Measurements from ENCODE around the gene ADAMTSL3.
"Not testable (repeated sequence)": the region's sequence is repeated elsewhere in the genome, so short reads cannot be mapped to it uniquely, and the experiment has no call there.

Gene ADAMTSL3

DNA sequence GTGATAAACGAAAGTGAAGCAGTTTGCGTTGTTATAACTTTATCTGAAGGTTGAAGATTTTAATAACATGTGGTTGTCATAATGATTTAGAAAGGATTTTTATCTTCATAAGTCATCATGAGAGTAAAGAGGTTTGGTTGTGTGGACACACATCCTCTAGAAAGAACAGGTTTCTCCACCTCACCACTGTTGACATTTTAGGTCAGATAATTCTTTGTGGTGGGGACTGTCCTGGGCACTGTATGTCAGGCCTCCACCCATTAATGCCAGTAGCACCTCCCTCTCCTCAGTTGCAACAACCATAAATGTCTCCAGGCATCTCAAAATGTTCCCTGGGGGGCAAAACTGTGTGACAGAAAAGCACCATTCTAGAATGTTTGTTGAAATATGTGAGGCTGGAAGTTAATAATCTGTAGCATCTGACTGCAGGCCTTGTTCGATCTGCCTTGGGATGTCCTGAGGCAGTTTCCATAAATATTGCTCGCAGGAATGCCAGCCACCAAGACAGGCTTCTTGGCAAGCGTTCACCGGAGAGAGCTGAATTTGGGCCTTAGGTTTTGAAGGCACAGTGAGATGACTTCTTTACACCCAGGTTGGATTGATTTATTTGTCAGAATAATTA is 100.1 kb downstream of the ADAMTSL3 start:
- DNase-seq (ENCODE audit: low spot score), result no peak

DNA sequence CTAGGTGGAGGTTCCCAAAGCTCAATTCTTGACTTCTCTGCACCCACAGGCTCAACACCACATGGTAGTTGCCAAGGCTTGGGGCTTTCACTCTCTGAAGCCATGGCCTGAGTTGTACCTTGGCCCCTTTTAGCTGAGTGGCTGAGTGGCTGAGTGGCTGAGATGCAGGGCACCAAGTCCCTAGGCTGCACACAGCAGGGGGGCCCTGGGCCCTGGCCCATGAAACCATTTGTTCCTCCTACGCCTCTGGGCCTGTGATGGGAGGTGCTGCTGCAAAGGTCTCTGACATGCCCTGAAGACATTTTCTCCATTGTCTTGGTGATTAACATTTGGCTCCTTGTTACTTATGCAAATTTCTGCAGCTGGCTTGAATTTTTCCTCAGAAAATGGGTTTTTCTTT is 103.4 kb downstream of the ADAMTSL3 start:
- not testable (repeated sequence) for DNase-seq (ENCODE audit: low spot score)

DNA sequence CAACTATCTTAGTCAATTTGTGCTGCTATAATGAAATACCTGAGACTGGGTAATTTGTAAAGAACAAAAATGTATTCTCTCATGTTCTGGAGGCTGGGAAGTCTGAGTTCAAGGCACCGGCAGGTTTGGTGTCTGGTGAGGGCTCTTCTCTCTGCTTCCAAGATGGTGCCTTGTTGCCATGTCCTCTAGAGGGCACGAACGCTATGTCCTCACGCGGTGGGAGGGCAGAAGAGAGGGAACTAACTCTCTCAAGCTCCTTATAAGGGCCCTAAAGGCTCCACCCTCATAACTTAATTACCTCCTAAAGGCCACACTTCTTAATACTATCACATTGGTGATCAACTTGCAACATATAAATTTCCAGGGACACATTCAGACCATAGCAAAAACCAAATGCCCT is 108.4 kb downstream of the ADAMTSL3 start:
- DNase-seq (ENCODE audit: low spot score), result no peak

- DNase-seq (ENCODE audit: low spot score), result no peak
Observed at GRCh38 chr15:83764201-83764838, 110.4 kb downstream of the ADAMTSL3 start.

GRCh38 chr15:83766339-83766738 is 112.4 kb downstream of the ADAMTSL3 start:
- DNase-seq (ENCODE audit: low spot score), result no peak

DNA sequence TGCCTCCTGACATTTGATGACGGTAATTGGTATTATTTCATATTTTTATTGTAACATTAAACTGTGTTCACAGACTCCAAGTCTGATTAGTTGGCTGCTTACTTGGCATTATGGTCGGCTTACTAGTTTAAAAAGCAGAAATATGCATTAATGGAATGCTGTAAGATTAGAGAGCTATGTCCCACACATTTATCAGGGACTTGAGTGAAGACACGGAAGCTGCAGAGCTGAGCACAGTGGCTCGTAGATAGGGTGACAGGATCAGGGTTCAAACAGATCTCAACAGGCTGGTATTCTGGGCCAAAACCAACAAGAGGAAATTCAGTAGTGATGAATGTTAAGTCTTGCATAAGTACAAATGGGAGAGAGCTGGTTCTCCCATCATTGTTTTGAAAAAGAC is 113.8 kb downstream of the ADAMTSL3 start:
- no peak for DNase-seq (ENCODE audit: low spot score)

DNA sequence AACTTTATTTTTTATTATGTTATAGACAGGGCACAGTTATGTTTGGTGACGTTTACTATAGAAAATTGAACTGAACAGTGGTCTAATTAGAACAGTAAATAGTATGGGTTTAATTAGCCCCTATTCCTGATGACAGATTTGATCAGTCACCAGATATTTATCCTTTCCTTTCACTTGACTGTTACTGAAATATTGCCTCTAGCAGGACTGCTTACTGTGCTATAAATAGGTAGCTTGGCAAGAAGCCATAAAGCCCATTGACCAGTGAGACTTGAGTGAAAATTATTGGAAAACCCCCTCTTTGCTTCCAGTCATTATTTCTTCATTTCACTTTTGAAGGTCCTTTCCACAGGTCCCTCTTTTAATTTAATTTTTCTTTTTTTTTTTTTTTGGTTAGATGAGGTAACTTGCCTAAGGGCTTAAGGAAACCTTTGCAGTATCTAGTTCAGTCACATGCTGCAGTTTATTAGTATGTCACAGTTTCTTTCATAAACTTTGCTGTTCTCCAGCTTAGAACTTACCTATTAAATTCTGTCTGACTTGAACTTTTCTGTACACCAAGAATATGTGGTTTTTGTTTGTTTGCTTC is 115.6 kb downstream of the ADAMTSL3 start:
- no peak for DNase-seq (ENCODE audit: low spot score)

GRCh38 chr15:83775738-83776137 is 121.8 kb downstream of the ADAMTSL3 start:
- DNase-seq (ENCODE audit: low spot score), result no peak

- no peak for DNase-seq (ENCODE audit: low spot score)
Observed at GRCh38 chr15:83776986-83777385, 123.1 kb downstream of the ADAMTSL3 start.

DNA sequence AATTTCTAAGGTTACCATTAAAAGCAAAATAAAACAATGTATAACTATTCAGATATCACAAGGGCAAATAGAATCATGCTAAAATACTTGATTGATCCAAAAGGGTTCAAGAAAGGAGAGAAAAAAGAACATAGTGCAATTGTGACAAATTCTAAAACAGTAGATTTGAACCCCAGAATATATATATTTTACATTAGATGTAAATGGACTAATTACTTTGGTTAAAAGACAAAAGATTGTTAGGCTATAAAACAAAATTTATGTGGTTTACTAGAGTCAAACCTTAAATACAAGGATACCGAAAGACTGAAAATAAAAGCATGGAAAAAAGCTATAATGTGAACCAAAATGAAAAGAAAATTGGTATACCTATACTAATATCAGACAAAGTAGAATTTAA is 129.3 kb downstream of the ADAMTSL3 start:
- no peak for DNase-seq (ENCODE audit: low spot score)

DNA sequence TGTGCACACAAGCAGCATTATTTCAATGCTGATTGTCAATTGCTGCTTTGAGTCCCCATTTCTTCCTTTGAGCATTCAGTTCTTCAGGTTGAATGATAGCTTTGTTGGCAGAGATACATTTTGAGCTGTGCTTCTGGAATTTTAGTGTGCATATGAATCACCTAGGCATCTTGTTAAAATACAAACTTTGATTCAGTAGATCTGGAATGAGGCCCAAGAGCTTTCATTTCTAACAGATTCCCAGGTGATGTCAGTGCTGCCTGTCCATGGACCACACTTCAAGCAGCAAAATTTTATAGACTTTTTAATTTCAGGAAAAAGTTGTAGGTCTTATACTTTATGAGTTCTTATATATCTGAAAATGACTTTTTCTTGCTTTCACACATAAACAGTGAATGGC is 131.1 kb downstream of the ADAMTSL3 start:
- DNase-seq (ENCODE audit: low spot score), result no peak

- no peak for DNase-seq (ENCODE audit: low spot score)
Observed at GRCh38 chr15:83786336-83786735, 132.4 kb downstream of the ADAMTSL3 start.

GRCh38 chr15:83793069-83793468 is 139.1 kb downstream of the ADAMTSL3 start:
- DNase-seq (ENCODE audit: low spot score), result no peak

DNA sequence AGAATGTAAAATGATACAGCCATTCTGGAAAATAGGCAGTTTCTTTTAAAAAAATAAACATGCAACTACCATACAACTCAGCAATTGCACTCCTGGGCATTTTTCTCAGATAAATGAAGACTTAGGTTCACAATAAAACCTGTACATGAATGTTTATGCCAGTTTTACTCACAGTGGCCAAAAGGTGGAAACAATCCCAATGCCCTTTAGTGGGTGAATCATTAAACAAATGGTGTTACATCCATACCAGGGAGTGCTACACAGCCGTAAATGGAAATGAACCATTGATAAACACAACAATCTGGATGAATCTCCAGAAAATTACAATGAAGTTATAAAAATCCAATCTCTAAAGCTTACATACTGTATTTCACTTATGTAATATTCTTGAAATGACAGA is 140.3 kb downstream of the ADAMTSL3 start:
- DNase-seq (ENCODE audit: low spot score), result no peak

GRCh38 chr15:83809345-83809744 is 155.4 kb downstream of the ADAMTSL3 start:
- DNase-seq (ENCODE audit: low spot score), result no peak

DNA sequence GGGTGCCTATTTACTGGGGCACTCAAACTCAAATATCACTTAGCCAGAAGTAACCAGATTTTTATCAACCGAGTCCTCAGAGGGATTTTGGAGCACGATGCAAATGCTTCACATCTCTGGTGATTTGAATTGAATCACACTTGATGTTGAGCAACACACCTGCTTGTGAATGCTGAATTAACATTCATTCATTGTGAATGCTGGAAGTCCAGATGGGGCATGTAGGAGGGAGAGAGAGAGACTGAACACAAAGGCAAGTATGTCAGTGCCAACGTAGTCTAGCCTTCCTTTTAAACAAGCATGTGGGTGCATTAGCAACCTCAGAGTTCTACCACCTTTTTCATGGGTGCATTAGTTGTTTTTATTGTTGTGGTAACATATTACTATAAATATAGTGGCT is 156.2 kb downstream of the ADAMTSL3 start:
- DNase-seq (ENCODE audit: low spot score), result no peak

DNA sequence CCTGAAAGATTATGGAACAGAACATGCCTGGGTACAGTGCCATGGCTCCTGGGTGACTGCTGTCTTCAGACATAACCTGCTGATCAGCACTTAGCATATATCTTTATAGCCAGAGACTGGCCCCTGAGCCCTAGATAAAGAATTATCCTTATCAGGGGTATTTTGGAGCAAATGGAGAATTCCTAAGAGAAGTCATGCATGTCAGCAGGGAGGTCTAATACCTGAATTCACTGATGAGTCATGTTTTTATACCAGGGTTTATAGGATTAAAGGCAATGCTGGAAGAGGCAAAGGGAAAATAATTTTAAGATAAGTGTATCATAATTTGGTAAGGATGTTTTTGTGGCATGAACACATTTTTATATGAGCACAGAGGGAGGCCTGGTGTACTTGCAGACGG is 159.8 kb downstream of the ADAMTSL3 start:
- DNase-seq (ENCODE audit: low spot score), result no peak

DNA sequence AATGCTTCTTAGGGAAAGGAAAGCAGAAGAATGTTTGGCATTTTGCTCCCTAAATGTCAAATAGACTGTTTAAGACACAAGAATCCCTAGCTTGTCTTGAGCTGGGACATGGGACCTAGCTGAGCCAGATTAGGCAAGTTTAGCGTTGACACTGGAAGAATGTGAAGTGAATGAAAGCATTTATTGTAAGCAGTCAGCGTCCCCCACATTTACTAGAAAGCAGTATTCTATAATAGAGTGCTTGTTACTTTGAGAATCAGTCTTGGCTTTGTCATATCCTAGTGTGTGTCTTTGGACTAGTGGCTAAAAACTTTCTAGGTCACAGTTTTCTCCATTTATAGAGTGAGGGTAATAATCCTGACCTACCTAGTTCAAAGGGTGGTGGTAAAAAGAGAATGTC is 161.6 kb downstream of the ADAMTSL3 start:
- no peak for DNase-seq (ENCODE audit: low spot score)

DNA sequence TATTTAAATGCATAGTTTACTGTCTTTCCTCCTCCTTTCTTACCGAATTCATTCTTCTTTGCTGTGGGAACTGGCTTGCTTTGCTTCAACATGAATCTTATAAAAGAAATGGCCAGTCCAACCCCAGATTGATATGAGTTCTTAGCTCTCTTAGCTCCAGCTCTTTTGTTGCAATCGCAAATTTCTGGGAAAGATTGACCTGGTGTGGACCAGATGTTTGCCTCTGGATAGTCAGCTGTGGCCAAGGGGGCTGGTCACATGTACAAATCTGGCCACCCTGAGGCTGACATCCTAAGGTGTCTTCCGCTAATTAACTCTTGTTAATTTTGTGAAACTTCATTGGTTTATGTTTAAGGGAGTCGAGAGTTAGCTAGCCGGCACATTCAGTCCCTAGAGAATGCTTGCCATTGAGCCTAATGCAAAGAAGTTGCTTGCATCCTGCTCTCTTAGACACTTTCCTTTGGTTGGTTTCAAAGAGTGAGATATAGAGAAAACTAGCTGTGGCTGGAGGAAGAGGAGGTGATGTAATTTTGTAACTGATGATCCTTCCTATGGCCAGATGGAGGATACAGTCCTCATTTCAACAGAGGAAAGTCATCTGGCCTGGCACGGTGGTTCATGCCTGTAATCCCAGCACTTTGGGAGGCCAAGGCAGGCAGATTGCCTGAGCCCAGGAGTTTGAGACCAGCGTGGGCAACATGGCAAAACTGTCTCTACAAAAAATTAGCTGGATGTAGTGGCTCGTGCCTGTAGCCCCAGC is 162.4 kb downstream of the ADAMTSL3 start:
- no peak for DNase-seq (ENCODE audit: low spot score)

GRCh38 chr15:83818591-83818990 is 164.7 kb downstream of the ADAMTSL3 start:
- DNase-seq (ENCODE audit: low spot score), result no peak

DNA sequence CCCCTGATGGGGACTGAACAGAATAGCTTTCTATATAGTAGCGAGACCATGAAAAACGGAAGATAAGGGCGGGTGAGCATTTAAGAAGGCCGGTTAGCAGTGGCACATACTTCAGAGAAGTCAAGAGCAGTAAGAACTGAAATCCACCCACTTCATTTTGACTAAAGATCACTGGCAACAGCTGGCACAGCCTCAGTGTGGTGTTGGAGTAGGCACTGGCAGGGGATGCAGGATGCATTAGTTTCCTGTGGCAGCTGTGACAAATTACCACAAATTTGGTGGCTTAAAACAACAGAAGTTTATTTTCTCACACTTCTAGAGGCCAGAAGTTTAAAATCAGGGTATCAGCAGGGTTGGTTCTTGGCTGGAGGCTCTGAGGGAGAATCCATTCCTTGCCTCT is 176.5 kb downstream of the ADAMTSL3 start:
- no peak for DNase-seq (ENCODE audit: low spot score)

DNA sequence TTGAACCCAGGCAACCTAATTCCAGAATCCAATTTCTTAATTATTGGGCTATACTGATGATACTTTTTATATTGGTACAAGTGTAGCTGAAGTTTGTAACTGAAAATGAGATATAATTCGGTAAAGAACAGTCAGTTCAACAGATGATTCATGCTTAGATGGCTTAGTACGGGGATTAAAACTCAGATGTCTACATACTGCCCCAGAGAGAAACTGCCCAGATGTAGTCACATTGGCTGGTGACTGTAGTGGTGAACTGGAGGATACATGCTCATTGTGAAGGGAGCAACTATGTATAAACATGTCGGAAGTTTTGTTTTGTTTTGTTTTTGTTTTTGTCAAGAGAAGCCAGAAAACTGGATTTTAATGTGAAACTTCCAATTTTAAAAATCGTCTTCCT is 179.6 kb downstream of the ADAMTSL3 start:
- DNase-seq (ENCODE audit: low spot score), result no peak

- DNase-seq (ENCODE audit: low spot score), result no peak
Observed at GRCh38 chr15:83835479-83835878, 181.6 kb downstream of the ADAMTSL3 start.
